GM21786 (cell line): ENCODE results near the gene VSTM2L.

Experiments
- ATAC-seq: cut with Tn5 transposase; IDR thresholded peaks from one replicate; pipeline ENCODE4 v1.9.1; 2021; ENCODE audit not compliant: unreplicated experiment

Gene VSTM2L

DNA sequence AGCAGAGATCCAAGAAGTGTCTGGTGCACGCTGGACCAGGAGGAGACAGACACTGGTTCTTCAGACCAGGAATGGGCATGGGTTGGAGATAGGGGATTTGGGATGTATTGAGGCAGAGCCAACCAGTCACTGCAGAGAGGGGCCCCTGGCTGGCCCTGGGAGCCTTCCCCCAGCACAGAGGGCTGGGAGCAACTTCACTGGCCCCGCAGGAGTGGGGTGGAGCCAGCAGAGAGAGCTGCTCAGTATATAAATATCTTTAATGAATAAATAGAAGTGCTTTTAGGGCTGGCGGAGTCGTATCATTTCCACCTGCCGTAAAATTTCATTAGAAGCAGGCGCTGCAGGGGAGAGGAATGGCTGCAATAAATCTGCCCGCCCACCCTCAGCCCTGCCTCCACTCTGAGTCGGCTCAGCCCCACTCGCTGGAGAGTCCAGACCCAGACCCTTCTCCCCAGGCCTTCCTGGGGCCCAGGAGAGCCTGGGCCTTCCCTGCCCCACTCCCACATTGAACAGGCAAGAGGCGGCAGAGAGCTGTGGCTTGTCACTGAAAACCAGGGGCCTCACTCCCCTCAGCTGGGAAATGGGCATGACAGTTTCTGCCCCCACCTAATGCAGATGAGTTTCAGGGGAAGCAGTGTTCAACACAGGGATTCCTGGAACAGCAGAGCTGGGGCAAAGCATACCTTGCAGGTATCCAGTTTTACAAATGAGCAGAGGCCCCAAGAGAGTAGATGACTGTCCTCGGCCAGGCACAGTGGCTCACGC, 23.9 kb upstream of the VSTM2L start:
- ATAC-seq = no peak

DNA sequence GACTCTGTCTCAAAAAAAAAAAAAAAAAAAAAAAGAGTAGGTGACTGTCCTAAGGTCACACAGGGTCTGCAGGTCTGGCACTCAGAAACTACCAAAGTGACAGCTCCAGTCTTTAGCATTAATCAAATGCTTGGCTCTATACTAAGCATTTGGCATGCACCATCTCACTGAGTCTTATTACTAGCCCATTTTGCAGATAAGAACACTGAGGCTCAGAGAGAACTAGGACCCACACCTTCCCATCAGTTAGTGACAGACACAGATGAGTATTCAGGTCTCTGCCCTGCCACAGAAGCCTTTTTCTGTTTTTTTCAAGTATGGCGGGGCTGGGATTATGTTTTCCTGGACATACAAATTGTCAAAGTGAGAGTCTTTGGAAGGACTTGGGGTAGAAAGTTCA, 23.1 kb upstream of the VSTM2L start:
- no peak for ATAC-seq

DNA sequence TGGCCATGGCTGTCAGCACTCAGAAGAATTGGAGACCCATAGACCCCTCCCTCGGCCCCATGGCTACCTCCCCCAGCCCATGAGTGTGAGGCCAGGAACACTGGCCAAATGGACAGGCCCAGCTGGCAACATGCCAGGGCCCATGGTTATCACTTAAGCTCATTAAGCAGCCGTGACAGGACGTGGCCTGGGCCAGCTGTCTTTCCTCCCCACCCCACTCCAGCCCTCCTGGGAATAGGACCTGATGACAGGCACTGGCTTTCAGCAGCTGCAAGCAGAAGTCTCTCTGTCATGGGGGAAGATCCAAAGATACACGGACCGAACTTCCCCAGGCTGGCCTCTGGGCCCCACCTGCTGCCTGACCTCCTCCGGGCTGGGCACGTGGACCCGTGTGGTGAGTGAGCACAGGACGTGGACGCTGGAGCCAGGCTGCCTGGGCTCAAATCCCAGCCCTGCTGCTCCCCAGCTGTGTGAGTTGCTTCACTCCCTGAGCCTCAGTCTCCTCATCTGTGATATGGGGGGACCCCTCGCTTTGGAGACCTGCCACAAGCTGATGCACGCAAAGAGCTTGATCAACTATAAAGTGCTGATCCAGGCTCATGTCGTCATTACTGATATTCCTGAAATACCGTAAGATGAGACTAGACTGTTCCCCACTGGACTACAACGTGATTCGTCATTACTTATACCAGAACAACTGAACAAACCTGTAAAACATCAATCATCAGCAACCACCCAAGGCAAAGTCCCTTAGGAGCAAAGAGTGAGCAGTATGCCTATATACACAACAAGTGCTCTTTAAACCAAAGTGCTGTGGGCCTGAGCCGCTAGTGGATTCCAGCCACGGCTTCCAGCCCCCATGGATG, 22.0 kb upstream of the VSTM2L start:
- ATAC-seq = no peak

DNA sequence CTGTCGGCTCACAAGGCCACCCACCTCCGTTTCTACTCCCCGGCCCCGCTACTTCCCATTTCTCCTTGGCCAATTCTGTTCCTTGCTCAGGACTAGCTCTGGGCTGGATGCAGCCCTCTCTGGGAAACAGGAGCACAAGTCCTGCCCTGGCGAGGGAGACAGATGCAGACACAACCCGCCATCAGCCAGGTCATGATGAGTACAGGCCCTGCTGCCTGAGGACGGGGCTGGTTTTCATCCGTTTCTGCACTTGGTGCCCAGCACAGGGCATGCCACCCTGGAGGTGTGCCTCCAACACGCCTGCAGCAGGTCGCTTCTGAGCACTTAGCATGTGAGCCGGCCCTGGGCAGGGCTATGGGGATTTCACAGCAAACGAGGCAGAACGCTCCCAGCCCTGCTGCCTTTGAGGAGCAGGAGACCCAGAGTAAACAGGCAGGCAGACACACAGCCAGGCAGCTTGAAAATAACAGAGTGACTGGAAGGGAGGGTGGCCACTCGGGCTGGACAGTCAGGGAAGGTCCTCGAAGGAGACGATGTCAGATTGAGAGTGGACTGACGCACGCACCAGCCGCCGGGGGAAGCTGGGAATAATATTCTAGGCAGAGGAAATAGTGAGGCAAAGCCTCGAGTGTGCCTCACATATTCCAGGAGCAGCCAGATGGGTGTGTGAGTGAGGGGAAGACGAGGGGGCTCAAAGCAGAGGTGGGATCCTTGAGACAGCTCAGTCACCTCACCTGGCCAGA, 21.2 kb upstream of the VSTM2L start:
- no peak for ATAC-seq

DNA sequence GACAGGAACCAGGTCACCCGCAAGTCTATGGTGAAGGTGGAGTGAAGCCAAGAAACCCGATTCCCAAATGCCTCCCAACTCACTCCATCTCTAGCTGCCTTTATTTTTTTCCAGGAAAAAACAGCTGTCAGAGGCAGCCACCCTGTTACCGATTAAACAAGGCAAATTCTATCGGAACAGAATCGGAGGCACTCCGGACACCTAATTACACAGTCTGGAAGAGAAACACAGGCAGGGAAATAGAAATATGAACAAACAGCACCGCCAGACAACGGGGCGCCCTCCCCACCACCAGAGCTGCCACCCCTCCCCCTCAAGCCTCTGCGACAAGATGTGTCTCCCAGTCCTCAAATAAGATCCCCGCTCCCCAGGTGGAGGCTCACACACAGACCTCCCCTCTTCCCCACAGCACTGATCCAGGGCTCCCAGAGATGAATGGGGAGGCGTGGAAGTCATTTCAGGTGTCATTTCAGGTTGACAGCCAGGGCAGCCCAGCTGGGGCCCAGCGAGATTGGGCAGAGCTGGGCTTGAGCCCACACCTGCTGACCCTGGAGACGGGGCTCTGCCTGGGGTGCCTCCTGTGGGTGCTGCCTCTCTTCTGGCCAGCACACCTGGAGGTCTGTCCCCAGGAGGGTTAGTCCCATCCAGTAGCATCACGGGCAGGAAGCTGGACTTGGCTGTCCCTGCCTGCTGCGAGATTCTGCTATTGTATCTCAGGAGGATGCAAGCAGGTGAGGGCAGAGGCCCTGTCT, 19.8 kb upstream of the VSTM2L start:
- ATAC-seq = no peak

DNA sequence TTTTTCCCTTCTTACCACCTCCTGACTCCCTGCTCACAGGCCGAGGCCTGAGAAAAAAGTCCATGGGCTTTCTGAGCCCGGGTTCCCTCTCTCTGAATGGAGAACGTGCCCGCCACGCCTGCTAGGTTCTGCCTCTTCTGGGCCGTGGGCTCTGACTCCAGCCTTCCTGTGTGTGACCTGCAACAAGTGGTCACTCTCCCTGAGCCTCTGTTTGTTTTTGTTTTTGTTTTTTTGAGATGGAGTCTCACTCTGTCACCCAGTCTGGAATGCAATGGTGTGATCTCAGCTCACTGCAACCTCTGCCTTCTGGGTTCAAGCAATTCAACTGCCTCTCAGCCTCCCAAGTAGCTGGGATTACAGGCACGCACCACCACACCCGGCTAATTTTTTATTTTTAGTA, 17.9 kb upstream of the VSTM2L start:
- no peak for ATAC-seq

DNA sequence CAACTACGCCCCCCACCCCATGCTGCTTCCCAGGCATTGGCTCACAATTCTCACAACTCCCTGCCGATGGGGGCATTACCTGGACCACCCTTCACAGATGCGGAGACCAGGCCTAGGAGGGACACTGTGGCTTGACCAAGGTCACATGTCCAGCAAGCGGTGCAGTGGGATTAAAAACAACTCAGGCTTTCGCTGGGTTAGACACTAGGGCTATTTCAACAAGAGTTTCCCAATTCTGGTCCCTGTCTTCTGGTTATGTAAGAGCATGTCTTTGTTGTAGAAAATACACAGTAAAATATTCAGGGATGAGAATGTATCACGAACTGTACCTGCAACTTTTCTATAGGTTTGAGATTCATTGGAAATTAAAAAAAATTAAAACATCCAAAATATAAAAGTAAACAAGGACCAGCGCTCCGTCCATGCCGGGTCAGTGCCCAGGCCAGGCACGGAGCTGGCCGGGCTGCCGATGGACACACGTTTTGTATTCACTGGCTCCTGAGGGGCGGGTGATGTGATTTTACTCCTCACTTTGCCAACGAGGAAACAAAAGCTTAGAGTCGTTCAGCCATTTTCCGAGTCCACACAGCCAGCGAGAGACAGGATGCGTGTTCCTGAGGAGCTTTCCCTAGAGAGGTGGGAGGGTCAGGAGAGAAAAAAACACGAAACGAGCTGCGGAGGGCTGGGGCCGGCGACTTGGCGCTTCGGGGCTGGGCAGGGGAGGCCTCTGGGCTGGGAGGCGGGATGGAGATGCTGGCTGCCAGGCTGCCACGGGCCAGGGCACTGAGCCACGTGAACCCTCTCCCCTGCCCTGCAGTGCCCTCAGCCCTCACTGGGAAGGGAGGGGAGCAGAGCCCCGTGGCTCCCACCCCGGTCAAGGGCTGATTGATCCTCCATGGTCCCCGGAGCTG, 17.1 kb upstream of the VSTM2L start:
- no peak for ATAC-seq

DNA sequence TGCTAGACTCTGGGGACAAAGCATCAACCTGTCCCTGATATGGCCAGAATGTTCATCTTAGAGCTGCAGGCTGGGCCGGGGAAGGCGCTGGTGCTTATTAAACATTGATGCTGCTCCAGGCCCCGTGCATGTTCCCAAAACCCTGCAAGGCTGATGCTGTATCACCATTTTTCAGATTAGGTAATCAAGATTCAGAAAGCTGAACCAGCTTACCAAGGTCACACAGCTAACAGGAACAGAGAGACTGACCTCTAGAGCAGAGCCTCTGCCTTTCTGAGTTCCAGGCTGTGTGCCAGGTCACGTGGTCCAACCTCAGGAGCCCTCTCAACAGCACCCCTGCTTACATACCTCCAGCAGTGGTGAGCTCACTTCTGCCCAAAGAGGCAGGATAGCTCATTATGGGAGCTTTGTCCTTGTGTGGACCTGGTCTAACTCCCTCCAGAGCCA, 16.1 kb upstream of the VSTM2L start:
- ATAC-seq = no peak

DNA sequence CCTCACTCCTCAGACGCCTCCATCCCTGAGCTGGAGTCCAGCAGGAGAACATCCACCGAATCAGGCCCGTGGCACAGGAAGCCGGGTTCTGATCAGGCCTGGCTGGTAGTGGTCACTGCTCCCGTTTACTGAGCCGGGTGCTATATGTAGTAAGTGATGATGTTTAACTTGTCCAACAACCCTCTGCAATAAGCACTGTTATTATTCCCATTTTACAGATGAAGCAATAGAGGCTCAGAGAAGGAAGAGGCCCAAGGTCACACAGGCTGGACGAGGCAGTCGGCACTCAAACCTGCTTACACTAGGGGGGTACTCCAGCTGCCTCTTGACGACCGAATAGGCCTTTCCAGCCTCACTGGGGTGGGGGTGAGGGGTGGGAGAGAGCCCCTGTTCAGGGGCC, 14.3 kb upstream of the VSTM2L start:
- no peak for ATAC-seq

DNA sequence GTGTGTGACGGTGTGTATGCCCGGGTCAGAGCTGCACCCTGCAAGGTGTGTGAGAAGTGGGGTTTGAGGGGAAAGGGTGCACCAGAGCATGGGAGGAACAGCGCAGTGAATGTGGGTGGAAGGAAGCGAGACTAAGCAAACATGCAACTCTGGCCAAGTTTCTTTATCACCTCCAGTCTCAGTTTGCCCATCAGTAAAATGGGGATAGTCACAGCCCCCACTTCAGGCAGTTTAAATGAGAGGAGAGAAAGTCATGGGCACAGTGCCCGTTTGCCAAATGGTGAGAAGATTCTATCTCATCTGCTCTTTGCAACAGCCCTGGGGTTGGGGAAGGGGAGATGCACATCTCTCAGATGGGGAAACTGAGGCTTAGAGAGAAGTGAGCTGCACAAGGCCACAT, 12.8 kb upstream of the VSTM2L start:
- no peak for ATAC-seq

DNA sequence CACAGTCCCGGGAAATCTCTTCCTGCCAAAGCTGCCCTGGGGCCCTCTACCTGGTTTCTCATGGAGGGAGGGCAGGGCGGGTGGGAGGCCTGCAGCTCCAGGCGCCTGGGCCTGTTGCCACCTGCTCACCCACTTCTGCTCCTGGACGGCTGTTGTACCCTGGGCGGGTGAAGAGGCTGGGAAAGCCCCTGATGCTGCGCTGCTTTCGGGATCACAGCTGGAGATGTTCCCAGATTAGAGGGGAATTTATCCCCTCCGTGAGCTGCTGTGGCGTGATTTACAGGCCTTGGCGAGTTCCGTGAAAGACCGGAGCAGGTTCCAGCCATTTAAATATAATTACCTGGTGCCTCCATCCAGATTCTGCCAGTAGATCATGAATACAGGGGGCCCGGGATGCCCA, 12.3 kb upstream of the VSTM2L start:
- ATAC-seq = no peak

DNA sequence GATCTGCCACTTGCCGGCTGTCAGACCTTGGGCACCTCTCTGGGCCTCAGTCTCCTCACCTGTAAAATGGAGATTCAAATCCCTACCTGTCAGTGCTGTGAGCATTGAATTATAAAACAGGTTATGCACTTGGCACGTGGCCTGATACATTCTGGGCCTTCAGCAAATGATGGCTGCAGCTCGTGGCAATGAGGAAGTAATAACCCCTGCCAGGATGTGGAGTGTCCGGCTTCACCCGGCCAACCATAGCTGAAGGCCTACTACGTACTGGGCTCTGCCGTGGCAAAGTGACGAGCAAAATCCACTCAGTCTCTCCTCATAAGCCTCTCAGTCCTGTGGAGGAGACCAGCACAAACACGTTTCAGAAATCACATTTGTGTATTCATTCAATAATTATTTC, 10.9 kb upstream of the VSTM2L start:
- no peak for ATAC-seq

DNA sequence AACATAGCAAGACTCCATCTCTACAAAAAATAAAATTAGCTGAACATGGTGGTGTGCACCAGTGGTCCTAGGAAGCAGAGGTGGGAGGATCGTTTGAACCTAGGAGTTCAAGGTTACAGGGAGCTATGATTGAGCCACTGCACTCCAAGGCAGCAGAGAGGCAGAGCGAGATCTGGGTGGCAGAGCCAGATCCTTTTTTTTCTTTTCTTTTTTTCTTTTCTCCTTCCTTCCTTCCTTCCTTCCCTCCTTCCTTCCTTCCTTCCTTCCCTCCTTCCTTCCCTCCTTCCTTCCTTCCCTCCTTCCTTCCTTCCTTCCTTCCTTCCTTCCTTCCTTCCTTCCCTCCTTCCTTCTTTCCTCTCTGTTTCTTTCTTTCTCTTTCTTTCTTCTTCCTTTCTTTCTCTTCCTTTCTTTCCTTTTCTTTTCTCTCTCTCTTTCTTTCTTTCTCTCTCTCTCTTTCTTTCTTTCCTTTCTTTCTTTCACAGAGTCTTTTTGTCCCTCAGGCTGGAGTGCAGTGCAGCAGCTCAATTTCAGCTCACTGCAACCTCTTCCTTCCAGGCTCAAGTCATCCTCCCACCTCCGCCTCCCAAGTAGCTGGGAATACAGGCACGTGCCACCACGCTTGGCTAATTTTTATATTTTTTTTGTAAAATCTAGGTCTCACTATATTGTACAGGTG, 9.2 kb upstream of the VSTM2L start:
- ATAC-seq = no peak

DNA sequence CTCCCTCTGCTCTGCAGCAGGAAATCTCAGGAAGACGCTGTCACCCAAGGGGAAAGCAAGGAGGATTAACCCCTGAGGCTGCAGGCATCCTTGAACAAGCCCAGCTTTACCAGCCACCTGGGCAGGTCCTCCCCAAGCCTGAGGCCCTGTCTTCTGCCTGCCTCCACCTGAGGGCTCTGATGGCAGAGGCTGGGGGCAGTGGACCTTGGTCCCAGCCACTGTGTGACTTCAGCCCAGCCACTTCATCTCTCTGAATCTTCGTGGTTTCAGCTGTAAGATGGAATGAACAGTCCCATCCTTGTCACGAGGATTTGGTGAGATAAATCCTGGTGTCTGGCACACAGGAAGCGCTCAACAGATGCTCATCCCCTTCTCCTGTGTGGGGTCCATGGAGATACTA, 8.5 kb upstream of the VSTM2L start:
- ATAC-seq = no peak

DNA sequence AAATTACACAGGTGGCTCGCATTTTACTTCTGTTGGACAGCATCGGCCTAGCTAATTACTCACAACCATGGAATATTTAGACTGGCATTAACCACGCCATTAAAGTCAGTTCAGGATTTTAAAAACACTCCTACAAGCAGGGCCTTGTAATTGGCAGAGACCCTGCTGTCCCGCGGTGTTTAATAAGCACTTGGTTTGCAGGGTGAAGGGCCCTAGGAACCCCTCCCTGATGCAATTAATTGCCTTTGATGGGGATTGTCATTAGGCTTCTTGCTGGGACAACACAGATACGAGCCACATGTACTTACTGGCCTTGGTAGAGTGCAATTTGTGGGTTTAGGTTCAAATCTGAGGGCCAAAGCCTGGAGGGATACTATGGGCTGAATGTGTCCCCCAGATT, 7.8 kb upstream of the VSTM2L start:
- ATAC-seq = no peak

DNA sequence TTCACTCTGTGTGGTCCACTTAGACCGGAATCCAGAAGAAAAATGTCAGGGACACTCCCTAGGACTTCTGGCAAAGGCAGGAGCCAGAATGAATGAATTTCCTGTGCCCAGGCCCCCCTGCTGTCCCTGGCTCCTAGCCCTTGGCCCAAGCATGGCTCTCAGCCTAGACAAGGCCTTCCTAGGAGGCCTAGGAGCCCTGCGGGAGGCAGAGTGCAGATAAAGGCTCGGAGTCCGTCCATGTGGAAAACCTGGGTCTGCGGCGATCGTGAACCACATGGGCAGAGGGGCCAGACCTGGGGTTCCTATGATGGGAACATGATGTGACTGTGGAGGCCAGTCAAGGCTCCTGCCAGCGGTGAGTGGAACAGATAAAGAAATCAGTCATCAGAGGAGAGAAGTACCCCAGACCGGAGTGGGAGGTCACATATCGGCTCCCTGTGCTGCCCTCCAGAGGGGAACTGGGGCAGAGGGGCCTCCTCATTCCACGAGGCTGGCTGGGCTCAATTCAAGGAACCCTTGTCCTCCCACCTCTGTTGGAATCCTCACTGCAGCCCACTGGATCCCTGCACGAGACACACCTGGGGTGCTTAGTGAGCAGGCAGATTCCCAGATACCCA, 5.9 kb upstream of the VSTM2L start:
- ATAC-seq = no peak

DNA sequence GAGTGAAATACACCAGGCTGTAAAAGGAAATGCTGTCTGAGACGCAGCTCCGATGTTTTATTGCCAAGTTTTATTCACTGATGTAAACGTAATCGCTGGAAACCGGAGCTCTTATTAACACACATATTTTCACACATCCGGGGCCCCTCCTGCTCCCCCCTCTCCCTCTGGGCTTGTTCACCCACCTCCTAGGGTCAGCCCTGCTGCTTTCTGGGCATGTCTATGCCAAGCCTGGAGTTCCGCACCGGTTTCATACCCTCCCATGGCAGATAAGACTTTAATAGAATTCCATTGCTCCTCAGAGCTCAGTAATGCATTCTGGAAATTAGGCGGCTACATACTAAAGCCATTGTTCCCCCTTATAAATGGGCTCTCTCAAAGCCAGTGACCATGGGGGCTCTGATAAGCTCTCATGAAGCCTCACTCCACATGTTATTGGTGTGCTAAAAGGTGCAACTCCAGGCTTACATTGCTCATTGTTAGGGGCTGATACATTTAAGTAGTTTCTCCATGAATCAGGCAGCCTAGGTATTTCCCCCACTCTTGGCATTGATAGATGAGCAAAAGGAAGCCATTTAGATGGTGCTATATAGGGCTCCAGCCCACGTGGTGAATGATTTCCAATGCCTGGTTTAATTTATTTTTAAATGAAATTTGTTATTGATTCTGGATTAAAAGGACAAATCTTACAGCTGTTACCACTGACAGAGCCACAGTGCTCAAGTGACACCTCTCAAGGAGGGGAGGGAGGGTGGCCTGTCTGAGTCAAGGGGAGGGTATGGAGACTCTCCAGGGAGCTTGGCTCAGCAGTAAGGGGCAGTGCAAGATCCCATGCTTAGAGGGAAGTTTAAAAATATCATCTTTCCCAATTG, 4.5 kb upstream of the VSTM2L start:
- no peak for ATAC-seq
